Mesenchymal stem cell (in vitro differentiated cells and primary cell): Measurements from ENCODE around the gene RTP4.

Experiments
- DNase-seq: peaks from one replicate; pipeline ENCODE4 v3.0.0-alpha.2; 2013
- H2AFZ ChIP-seq: one replicate; pipeline ENCODE4 v1.6.1; 2013; ENCODE audit warnings: low read depth, mild to moderate bottlenecking, control low read depth, inconsistent platforms, low read length, moderate library complexity
- H2AK5ac ChIP-seq: 2 replicates; pipeline ENCODE4 v1.6.1; 2013; ENCODE audit warnings: low read length, moderate library complexity, mild to moderate bottlenecking, inconsistent platforms; ENCODE audit not compliant: severe bottlenecking
- H2BK120ac ChIP-seq: one replicate; pipeline ENCODE4 v1.6.1; 2013; ENCODE audit warnings: low read depth, mild to moderate bottlenecking, inconsistent platforms, low read length, moderate library complexity
- H2BK12ac ChIP-seq, 2 experiments: one replicate each; pipeline ENCODE4 v1.6.1; 2013; ENCODE audit warnings: inconsistent platforms in 2 of 2, low read length in 2 of 2, mild to moderate bottlenecking in 2 of 2, moderate library complexity in 2 of 2, control low read depth in 1 of 2
- H2BK15ac ChIP-seq: one replicate; pipeline ENCODE4 v1.6.1; 2013; ENCODE audit warnings: mild to moderate bottlenecking, low read depth, inconsistent platforms; ENCODE audit not compliant: poor library complexity, severe bottlenecking
- H2BK5ac ChIP-seq: 2 replicates; pipeline ENCODE4 v1.6.1; 2013; ENCODE audit warnings: low read depth, mild to moderate bottlenecking, low read length, control low read depth, inconsistent platforms; ENCODE audit not compliant: poor library complexity, severe bottlenecking
- H3K14ac ChIP-seq, 2 experiments: one replicate each; pipeline ENCODE4 v1.6.1; 2013; ENCODE audit warnings: inconsistent platforms in 2 of 2, low read length in 2 of 2, control low read depth in 1 of 2, mild to moderate bottlenecking in 1 of 2, moderate library complexity in 1 of 2
- H3K18ac ChIP-seq, 2 experiments: one replicate each; pipeline ENCODE4 v1.6.1; 2013; ENCODE audit warnings: inconsistent platforms in 2 of 2, low read length in 2 of 2, control low read depth in 1 of 2, low read depth in 1 of 2, mild to moderate bottlenecking in 1 of 2
- H3K23ac ChIP-seq, 2 experiments: one replicate each; pipeline ENCODE4 v1.6.1; 2013; ENCODE audit warnings: inconsistent platforms in 2 of 2, low read length in 2 of 2, mild to moderate bottlenecking in 2 of 2, moderate library complexity in 2 of 2, control low read depth in 1 of 2
- H3K27ac ChIP-seq: 2 replicates; pipeline ENCODE4 v1.5.1; 2013; ENCODE audit warnings: mild to moderate bottlenecking, moderate library complexity, low read length, control low read depth, inconsistent platforms; ENCODE audit not compliant: poor library complexity, severe bottlenecking
- H3K27me3 ChIP-seq, 2 experiments: 2 replicates each; pipeline versions ENCODE4 v1.6.1 to v1.7.0; 2013; ENCODE audit warnings: low read length in 2 of 2, mild to moderate bottlenecking in 2 of 2, moderate library complexity in 2 of 2, control low read depth in 1 of 2, inconsistent platforms in 1 of 2; ENCODE audit not compliant: control insufficient read depth in 1 of 2, insufficient read depth in 1 of 2
- H3K36me3 ChIP-seq, 2 experiments: 2 replicates each; pipeline versions ENCODE4 v1.6.1 to v1.7.0; 2013; ENCODE audit warnings: low read length in 2 of 2, control low read depth in 1 of 2, inconsistent platforms in 1 of 2, low read depth in 1 of 2, mild to moderate bottlenecking in 1 of 2; ENCODE audit not compliant: insufficient read depth in 2 of 2, control insufficient read depth in 1 of 2
- H3K4ac ChIP-seq, 2 experiments: one replicate each; pipeline ENCODE4 v1.6.1; 2013; ENCODE audit warnings: inconsistent platforms in 2 of 2, low read length in 2 of 2, mild to moderate bottlenecking in 2 of 2, moderate library complexity in 2 of 2, control low read depth in 1 of 2, low read depth in 1 of 2
- H3K4me1 ChIP-seq: 2 replicates; pipeline ENCODE4 v1.6.1; 2013; ENCODE audit warnings: low read depth, low read length, control low read depth; ENCODE audit not compliant: control insufficient read depth, insufficient read depth
- H3K4me2 ChIP-seq: 2 replicates; pipeline ENCODE4 v1.6.1; 2013; ENCODE audit warnings: low read length, mild to moderate bottlenecking, inconsistent platforms; ENCODE audit not compliant: poor library complexity, severe bottlenecking
- H3K4me3 ChIP-seq, 2 experiments: 2 replicates each; pipeline versions ENCODE4 v1.5.1 to v1.7.0; 2013; ENCODE audit warnings: low read length in 2 of 2, mild to moderate bottlenecking in 2 of 2, control low read depth in 1 of 2, low read depth in 1 of 2; ENCODE audit not compliant: insufficient read depth in 1 of 2
- H3K79me1 ChIP-seq: replicated peaks from 2 replicates; pipeline ENCODE4 v1.6.1; 2013; ENCODE audit warnings: mild to moderate bottlenecking, control low read depth, low read length, inconsistent platforms; ENCODE audit not compliant: poor library complexity, severe bottlenecking
- H3K9ac ChIP-seq: 2 replicates; pipeline ENCODE4 v1.7.0; 2013; ENCODE audit warnings: mild to moderate bottlenecking, low read length, moderate library complexity
- H3K9me3 ChIP-seq: 2 replicates; pipeline ENCODE4 v1.7.0; 2013; ENCODE audit warnings: mild to moderate bottlenecking, low read length; ENCODE audit not compliant: control insufficient read depth
- H4K8ac ChIP-seq: one replicate; pipeline ENCODE4 v1.6.1; 2013; ENCODE audit warnings: inconsistent platforms, mild to moderate bottlenecking, low read length, moderate library complexity
- H4K91ac ChIP-seq: one replicate; pipeline ENCODE4 v1.6.1; 2013; ENCODE audit warnings: mild to moderate bottlenecking, low read length, inconsistent platforms
- WGBS: methylation state at CpG from one replicate; pipeline ENCODE4 v1.1.7; 2013; ENCODE audit warnings: mixed read lengths; 5-methylcytosine and 5-hydroxymethylcytosine counted together

The RTP4 gene

DNA sequence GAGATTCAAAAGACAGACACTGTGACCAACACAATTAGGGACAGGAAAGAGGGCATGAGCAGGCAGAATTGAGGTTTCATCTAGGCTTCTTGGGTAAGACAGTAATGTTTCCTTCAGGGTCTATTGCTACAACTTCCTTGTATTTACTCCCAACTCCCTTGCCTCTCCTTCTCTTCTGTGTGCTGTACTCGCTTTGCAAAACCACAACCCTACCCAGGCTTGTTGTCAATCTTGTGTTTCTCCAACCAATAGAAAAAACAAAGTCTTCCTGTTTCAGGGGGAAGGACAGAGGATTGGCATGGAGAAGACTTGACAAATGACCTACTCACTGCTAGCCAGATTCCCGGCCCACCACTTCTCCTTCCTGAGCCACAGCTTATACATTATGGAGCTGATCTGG is 40.3 kb upstream of the RTP4 start:
- no peaks in the 10 kb centered on the region for H3K9me3 ChIP-seq
- H3K23ac ChIP-seq: no peak overlapping the region

DNA sequence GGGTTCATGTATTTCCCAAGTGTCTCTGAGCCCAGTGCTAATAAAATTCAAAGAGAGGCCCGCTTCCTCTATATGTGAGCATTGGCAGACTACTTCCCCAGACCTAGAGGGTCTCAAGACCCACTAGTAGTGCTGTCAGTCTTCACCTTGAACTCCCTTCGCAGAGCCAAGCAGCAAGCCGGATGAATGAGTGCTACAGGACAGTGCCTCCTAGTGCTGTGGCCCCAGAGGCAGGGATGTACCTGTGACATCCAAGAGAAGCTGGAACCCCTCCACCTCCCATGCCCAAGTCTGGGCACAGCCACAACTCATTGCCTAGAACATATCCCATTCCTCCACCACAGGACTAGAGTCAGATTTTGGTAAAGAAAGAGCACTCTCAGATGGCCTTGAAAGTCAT is 39.5 kb upstream of the RTP4 start:
- no peak overlapping the region for H3K4me2 ChIP-seq
- H3K4ac ChIP-seq: no peak overlapping the region
- H4K91ac ChIP-seq: no peak overlapping the region
- no peak overlapping the region for H2BK15ac ChIP-seq
- WGBS: 84% methylated on average over 3 of the region's 3 CpGs
- no peak for DNase-seq
- no peak overlapping the region for H3K9ac ChIP-seq
- no peak overlapping the region for H2AK5ac ChIP-seq
- H4K8ac ChIP-seq: no peak overlapping the region
- no peak overlapping the region for H3K4me3 ChIP-seq
- H2BK5ac ChIP-seq: no peak overlapping the region
- no peak overlapping the region for H3K27ac ChIP-seq
- H2AFZ ChIP-seq: no peak overlapping the region
- no peaks in the 10 kb centered on the region for H3K9me3 ChIP-seq
- no peak overlapping the region for H3K14ac ChIP-seq
- no peak overlapping the region for H2BK120ac ChIP-seq
- H3K79me1 ChIP-seq: no peaks in the 10 kb centered on the region
- no peaks in the 10 kb centered on the region for H3K36me3 ChIP-seq
- H3K4me1 ChIP-seq: no peaks in the 10 kb centered on the region
- peaks cover 3 to 17% of the 10 kb centered on the region in 2 experiments for H3K27me3 ChIP-seq
- no peak overlapping the region for H3K18ac ChIP-seq
- no peak overlapping the region for H3K23ac ChIP-seq
- no peak overlapping the region for H2BK12ac ChIP-seq

More for the DNA sequence above, 40.3 kb upstream of the RTP4 start:
- Histone ChIP-seq H3K36me3 (no peaks in the 10 kb centered on the region), H3K9ac (no peak overlapping the region), H3K27ac (no peak overlapping the region), H3K4me2 (no peak overlapping the region), H3K4me1 (no peaks in the 10 kb centered on the region), H4K8ac (no peak overlapping the region), H3K27me3 (peaks cover 3 to 13% of the 10 kb centered on the region in 2 experiments), H2AK5ac (no peak overlapping the region), H2BK5ac (no peak overlapping the region), H2BK120ac (no peak overlapping the region), H3K14ac (no peak overlapping the region), H2AFZ (no peak overlapping the region), H2BK15ac (no peak overlapping the region), H3K79me1 (no peaks in the 10 kb centered on the region), H3K4ac (no peak overlapping the region), H4K91ac (no peak overlapping the region), H3K18ac (no peak overlapping the region), H2BK12ac (no peak overlapping the region), H3K4me3 (no peak overlapping the region)
- DNase-seq: no peak
- no CpG with 5 or more reads among the region's 2 CpGs for WGBS

DNA sequence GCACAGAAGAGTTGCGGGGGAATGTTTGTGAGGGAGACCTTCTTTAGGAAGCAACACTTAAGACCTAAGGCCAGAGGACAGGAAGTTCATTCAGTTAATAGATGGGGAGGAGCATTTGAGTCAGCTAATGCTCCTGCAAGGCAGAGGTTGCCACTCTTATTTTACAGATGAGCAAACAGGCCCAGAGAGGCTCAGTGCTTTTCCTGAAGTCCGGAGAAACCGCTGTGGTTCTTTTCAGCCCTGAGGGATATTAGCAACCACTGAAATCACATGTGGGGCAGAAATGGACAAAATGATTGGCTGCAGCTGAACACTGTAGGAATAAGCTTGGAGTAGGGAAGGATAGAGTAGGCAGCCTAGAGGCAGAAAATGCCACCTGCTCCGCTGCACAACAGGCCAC is 33.3 kb upstream of the RTP4 start:
- H3K36me3 ChIP-seq: no peaks in the 10 kb centered on the region
- 85% methylated on average over 4 of the region's 4 CpGs for WGBS
- no peak overlapping the region for H3K27ac ChIP-seq
- H2BK12ac ChIP-seq: no peak overlapping the region
- no peak overlapping the region for H4K8ac ChIP-seq
- H3K4me2 ChIP-seq: no peak overlapping the region
- H3K27me3 ChIP-seq: peaks cover 4 to 21% of the 10 kb centered on the region in 2 experiments
- no peak overlapping the region for H3K9ac ChIP-seq
- H2BK120ac ChIP-seq: no peak overlapping the region
- no peak overlapping the region for H3K14ac ChIP-seq
- no peak overlapping the region for H3K23ac ChIP-seq
- no peaks in the 10 kb centered on the region for H3K4me1 ChIP-seq
- H4K91ac ChIP-seq: no peak overlapping the region
- H2AFZ ChIP-seq: no peak overlapping the region
- no peaks in the 10 kb centered on the region for H3K9me3 ChIP-seq
- no peak overlapping the region for H2BK15ac ChIP-seq
- no peaks in the 10 kb centered on the region for H3K79me1 ChIP-seq
- no peak overlapping the region for H3K18ac ChIP-seq
- H2BK5ac ChIP-seq: no peak overlapping the region
- no peak overlapping the region for H2AK5ac ChIP-seq
- no peak overlapping the region for H3K4me3 ChIP-seq
- no peak overlapping the region for H3K4ac ChIP-seq
- DNase-seq: no peak

DNA sequence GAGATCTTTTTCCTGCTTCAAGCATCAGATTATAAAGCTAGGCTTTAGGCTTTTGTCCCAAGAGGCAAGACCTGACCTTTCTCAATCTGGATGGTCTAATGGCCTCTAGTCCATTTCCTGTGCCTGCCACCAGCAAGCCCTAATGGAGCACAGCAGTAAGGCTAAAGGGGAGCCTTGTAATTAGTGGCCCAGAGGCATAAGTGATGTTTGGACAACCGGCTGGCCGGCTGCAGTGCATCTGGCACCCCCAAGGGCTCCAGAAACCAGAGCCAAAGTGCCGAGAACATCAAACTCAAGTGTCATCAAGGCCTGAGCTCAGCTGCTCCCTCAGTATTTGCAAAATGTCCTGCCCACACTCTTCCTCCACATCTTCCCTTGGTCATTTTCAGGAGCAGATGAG is 31.9 kb upstream of the RTP4 start:
- Histone ChIP-seq H3K23ac (no peak overlapping the region), H3K36me3 (no peaks in the 10 kb centered on the region), H2AK5ac (no peak overlapping the region), H3K9me3 (no peaks in the 10 kb centered on the region), H3K4me1 (no peaks in the 10 kb centered on the region), H3K9ac (no peak overlapping the region), H3K27ac (no peak overlapping the region), H2AFZ (peak overlapping the region; percentile 5), H3K4ac (no peak overlapping the region), H2BK12ac (no peak overlapping the region), H2BK120ac (no peak overlapping the region), H3K79me1 (no peaks in the 10 kb centered on the region), H4K8ac (no peak overlapping the region), H3K14ac (no peak overlapping the region), H2BK5ac (no peak overlapping the region), H4K91ac (no peak overlapping the region), H3K27me3 (peaks cover 4 to 21% of the 10 kb centered on the region in 2 experiments), H3K18ac (no peak overlapping the region), H3K4me3 (no peak overlapping the region), H2BK15ac (no peak overlapping the region), H3K4me2 (no peak overlapping the region)
- DNase-seq: no peak
- 22% methylated on average over 3 of the region's 3 CpGs for WGBS
